ES-I3 (cell line): ENCODE measurements around the gene ADRA2A.

Experiments used
- H3K36me3 ChIP-seq: 2 replicates; pipeline ENCODE4 v1.6.1; 2013; ENCODE audit warnings: mild to moderate bottlenecking, low read length, control low read depth, moderate library complexity; ENCODE audit not compliant: insufficient read depth
- H3K4me1 ChIP-seq: 2 replicates; pipeline ENCODE4 v1.6.1; 2013; ENCODE audit warnings: mild to moderate bottlenecking, control low read depth, low read length; ENCODE audit not compliant: insufficient read depth
- H3K9ac ChIP-seq: 2 replicates; pipeline ENCODE4 v1.6.1; 2013; ENCODE audit warnings: low read depth, mild to moderate bottlenecking, low read length, moderate library complexity
- H3K9me3 ChIP-seq: 2 replicates; pipeline ENCODE4 v1.6.1; 2013; ENCODE audit warnings: mild to moderate bottlenecking, low read length, moderate library complexity; ENCODE audit not compliant: control insufficient read depth, insufficient read depth

The ADRA2A gene

DNA sequence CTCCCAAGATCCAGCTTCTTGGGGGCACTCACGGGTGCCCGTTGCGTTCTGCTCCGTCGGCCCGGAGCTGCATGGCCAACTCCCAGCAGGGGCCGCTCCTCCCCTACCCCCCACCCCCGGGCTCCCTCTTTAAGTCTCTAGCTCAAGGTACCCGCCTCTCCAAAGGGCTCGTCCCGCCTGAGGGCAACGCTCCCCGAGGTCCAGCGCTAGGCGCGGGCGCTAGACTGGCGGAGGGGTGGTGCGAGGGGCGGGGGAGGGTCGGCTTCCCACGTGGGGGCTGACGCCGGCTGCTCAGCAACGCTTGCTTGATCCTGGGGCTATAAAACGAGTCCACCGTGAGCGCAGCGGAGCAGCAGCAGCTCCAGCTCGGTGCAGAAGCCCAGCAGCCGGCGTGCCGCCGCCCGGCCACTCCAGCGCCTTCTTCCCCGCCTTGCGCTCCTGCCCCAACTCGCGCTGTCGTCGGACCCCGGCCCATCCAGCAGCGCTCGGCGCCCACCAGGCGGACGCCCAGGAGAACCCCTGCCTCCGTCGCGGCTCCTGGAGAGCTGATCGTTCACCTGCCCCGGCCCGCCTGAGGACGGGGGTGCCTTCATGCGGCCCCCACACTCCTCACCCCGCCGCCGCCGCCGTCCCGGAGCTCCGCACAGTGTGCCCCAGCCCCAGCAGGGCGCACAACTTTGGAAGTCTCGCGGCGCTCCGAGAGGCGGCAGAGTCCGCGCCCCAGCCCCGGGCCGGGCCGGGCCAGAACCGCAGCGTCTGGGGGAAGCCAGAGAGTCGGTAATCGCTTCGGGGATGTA is at the start of gene ADRA2A:
TSS of gene ADRA2A (plus strand) at position 348 of the 797 bp plus-strand sequence. CDS start 968 bp downstream, outside the sequence.
- no peaks in the 10 kb centered on the region for H3K4me1 ChIP-seq
- H3K9me3 ChIP-seq = no peaks in the 10 kb centered on the region
- H3K36me3 ChIP-seq = no peaks in the 10 kb centered on the region
- peak within 1 kb of the TSS; percentile 43 for H3K9ac ChIP-seq

DNA sequence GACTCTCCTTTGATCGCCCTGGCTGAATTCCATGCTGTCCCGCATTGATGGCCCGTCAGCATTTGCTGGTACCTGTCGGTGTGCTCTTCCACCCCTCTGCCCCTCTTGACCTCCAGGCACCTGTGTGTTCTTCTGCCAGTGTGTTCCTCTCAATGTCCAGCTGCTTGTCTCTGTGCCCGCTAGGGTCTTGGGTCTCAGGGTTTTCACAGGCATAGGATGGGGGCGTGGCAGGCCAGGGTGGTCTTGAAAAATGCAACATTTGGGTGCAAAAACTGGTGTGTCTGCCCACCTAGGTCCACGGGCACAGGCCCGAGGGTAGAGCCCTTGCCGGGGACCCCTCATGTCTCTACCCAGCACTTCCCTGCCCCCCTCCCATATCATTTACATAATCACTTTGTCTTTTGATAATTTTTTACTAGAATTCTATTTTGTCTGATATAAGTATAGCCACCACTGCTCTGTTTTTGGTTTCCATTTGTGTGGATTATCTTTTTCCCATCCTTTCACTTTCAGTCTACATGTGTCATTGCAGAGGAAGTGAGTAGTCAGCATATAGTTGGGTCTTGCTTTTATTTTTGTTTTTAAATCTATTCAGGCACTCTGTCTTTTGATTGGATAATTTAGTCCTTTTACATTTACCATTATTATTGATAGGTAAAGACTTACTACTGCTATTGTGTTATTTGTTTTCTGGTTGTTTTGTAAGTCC is 46.6 kb upstream of the ADRA2A start:
- H3K36me3 ChIP-seq = no peaks in the 10 kb centered on the region
- no peak overlapping the region for H3K9ac ChIP-seq
- no peaks in the 10 kb centered on the region for H3K4me1 ChIP-seq
- H3K9me3 ChIP-seq = no peaks in the 10 kb centered on the region

DNA sequence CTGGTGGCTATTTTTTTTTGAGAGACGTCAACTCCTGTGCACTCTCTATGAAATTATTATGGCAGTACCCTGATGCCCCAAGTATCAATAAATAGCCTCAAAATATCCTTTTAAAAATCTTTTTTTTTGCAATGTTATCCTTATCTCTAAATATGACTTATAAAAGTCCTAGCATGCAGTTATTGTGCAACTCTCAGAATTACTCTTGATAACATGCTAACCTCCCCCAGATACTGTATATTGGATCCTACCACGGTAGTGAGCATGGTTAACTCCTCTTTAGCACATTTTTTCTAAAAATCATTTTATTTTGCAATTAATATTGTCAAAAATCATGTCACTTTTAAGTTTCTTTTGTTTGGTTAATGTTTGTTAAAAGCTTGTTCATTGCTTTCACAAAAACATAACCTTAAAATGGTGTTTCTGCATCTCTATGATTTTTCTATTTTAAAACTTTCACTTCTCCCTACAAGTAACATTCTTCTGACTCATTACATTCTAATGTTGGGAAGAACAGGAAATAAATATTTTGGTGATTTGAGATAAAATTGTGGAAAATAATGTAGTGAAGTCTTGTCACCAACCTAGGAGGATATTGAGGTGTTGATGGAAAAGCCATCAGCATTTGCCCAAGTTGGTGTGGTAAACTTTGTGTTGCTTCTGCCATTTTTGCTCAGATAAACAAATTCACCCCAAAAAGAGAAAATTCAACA is 42.1 kb upstream of the ADRA2A start:
- H3K9ac ChIP-seq = no peak overlapping the region
- H3K9me3 ChIP-seq = 0 out of 2 replicates have a peak, but pooled peaks cover 3% of the 10 kb centered on the region
- H3K36me3 ChIP-seq = no peaks in the 10 kb centered on the region
- no peaks in the 10 kb centered on the region for H3K4me1 ChIP-seq

DNA sequence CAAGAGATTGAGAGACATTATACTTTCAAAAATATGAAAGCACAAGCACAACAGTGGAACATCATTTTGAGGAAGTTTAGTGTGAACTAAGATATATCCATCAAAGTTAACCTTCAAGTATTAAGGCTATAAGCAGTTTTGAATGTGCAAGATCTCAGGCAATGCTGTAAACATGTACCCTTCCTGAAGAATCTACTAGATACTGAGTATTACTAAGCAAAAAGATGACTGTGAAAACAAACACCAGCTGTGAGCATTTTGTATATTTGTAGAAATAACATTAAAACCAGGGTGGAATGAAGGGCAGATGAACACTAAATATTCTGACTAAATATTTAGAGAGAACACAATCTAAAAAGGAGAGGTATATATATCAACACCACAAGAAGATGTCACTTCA is 41.3 kb upstream of the ADRA2A start:
- Histone ChIP-seq H3K4me1 (no peaks in the 10 kb centered on the region), H3K9me3 (0 out of 2 replicates have a peak, but pooled peaks cover 5% of the 10 kb centered on the region), H3K36me3 (no peaks in the 10 kb centered on the region), H3K9ac (no peak overlapping the region)

DNA sequence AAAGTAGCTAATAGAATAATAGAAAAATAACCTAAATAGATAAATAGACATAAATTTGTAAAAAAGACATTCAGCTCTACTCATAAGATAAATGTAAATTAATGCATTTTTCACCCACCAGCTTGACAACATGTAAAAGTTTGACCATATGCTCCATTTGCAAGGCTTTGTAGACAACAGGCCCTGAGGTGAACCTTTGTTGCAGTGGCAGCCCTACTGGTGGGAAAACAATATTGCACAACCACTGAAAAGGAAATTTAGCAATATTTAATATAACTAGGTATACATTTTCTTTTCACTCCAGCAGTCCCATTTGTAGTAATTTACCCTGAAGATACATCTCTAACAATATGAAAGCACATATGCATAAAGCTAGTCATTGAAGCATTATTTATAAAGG is 39.0 kb upstream of the ADRA2A start:
- Histone ChIP-seq H3K36me3 (no peaks in the 10 kb centered on the region), H3K4me1 (no peaks in the 10 kb centered on the region), H3K9me3 (0 out of 2 replicates have a peak, but pooled peaks cover 5% of the 10 kb centered on the region), H3K9ac (no peak overlapping the region)

DNA sequence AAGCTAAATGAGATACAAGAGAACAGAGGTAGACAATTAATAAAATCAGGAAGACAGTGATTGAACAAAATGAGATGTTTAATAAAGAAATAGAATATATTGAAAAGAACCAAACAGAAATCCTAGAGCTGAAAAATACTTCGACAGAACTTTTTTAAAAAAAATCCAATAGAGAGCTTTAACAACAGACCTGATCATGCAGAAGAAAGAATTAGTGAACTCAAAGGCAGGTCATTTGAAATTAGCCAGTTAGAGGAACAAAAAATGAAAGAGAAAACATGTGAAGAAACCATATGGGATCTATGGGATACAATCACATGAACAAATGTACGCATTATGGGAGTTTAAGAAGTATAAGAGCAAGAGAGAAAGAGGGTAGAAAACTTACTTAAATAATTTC is 37.3 kb upstream of the ADRA2A start:
- no peaks in the 10 kb centered on the region for H3K4me1 ChIP-seq
- peaks cover 5% of the 10 kb centered on the region; the same call in 1 of the 2 replicates for H3K9me3 ChIP-seq
- no peaks in the 10 kb centered on the region for H3K36me3 ChIP-seq
- no peak overlapping the region for H3K9ac ChIP-seq

DNA sequence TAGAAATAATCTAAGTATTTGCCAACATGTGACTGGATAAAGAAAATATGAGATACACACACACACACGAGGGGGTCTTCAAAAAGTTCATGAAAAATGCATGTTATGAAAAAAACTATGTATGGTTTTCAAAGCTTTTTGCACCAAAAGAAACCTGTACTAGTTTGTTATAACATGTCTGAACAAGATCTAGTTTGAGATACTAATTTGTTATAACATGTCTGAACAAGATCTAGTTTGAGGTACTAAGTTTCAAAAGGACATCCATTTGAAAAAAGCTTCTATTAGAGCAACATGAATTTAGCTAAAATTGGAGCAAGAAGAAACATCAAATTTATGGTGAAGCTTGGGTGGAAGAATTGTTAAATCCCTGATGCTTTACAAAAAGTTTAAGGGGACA is 19.8 kb upstream of the ADRA2A start:
- Histone ChIP-seq H3K9me3 (no peaks in the 10 kb centered on the region; the same call in none of the 2 replicates), H3K9ac (no peak overlapping the region), H3K36me3 (no peaks in the 10 kb centered on the region), H3K4me1 (no peaks in the 10 kb centered on the region)

DNA sequence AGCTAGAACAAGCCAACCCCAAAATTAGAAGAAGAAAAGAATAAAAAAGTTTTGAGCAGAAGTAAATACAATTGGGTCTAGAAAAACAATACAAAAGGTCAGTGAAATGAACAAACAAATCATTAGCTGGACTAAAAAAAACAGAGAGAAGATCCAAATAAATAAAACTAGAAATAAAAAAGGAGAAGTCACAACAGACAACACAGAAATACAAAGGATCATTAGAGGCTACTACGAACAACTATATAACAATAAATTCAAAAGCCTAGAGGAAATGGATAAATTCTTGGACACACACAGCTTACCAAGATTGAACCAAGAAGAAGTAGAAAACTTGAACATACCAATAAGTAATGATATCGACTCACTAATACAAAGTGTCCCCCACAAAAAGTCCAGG is 13.4 kb upstream of the ADRA2A start:
- H3K4me1 ChIP-seq = no peaks in the 10 kb centered on the region
- no peaks in the 10 kb centered on the region for H3K36me3 ChIP-seq

DNA sequence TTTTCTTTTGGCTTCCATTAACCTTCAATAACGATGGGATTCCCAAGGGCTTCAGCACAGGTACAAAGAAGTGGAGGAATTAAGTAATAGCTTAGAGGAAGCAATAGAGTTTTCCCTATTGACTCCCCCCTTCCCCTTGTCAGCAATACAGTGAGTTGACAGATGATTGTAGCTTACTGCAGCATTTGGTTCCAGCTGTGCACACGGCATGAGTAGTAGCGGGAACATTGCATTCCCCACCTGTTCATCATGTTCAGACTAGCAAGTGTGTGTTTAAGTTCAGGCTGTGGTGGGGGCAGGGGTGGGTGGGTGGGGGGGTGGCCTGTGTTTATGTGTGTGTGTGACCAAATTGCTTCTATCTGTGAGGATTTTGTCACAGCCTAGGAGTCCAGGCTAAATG is 4.6 kb upstream of the ADRA2A start:
- H3K36me3 ChIP-seq = no peaks in the 10 kb centered on the region
- no peak overlapping the region for H3K9ac ChIP-seq

More for the DNA sequence above, 13.4 kb upstream of the ADRA2A start:
- Histone ChIP-seq H3K9ac (no peak overlapping the region), H3K9me3 (no peaks in the 10 kb centered on the region)

DNA sequence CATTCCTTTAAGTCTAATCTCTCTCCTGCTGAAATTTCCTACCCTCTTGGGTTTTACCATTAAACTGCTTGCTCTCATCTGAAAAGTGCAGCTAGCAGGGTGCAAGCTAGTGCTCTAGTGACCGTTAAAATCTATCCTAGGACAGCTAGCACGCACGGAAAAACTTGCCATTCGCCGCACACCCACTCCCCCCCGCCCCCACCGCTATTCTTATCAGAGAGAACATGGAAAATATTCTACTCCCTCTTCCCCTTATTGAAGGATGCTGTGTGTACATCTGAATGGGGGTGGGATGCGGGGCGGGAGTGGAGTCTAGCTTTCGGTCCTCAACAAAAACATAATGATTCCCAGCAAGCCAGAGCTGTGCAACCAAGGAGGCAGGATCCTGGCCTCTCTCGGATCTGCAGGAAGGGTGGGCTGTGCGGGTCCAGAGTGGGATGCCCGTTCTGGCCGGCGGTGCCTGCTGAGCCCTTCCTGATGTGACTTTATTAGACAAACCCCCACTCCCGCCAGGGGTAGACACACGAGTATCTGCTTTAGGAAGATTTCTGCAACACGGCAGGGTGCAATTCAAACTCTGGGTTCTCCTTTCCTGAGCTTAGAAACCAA is 1.1 kb upstream of the ADRA2A start:
- no peaks in the 10 kb centered on the region for H3K36me3 ChIP-seq
- H3K9me3 ChIP-seq = no peaks in the 10 kb centered on the region
- peak overlapping the region; percentile 22; the same call in 1 of the 2 replicates for H3K9ac ChIP-seq
- no peaks in the 10 kb centered on the region for H3K4me1 ChIP-seq

More for the DNA sequence above, 4.6 kb upstream of the ADRA2A start:
- Histone ChIP-seq H3K4me1 (no peaks in the 10 kb centered on the region), H3K9me3 (no peaks in the 10 kb centered on the region)

DNA sequence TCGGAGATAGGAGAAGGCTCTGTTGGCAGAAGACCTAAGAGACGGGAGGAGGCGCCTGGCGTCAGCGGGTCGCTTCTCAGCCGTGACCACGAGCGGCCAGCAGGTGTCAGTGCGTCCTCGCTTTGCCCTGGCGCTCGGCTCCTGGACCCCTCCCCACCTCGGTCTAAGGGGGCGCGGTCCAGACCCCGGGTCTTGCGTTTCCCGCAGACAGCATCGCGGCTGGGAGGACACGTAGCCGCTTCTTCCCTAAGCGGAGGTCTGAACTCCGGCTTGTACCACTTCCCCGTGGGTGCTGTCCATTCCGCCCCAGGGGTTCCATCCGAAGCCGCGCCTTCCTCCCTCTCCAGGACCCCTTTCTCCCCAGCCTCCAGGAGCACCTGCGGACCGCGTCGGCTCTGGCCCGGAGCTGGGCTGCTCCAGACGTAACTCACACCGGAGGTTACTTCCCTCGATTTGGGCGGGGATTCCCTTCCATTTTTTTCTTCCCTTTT is 593 bp upstream of the ADRA2A start:
- Histone ChIP-seq H3K9ac (peak overlapping the region; percentile 43; the same call in 1 of the 2 replicates), H3K4me1 (no peaks in the 10 kb centered on the region), H3K9me3 (no peaks in the 10 kb centered on the region), H3K36me3 (no peaks in the 10 kb centered on the region)

DNA sequence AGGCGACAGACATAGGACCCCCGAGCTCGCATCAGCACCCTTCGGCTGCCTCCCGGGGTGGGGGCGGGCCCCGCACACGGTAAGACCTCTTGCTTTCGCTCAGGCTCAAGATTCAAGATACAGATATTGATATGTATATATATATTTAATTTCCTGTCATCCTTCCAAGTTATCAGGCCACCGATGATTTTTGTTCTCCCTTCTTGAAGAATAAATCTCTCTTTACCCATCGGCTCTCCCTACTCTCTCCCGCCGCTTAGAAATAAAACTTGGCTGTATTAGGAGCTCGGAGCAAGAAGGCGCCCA is 603 bp downstream of the ADRA2A start:
- no peaks in the 10 kb centered on the region for H3K9me3 ChIP-seq
- H3K9ac ChIP-seq = peak overlapping the region; percentile 43
- no peaks in the 10 kb centered on the region for H3K36me3 ChIP-seq
- 0 out of 2 replicates have a peak, but pooled peaks cover 1% of the 10 kb centered on the region for H3K4me1 ChIP-seq

DNA sequence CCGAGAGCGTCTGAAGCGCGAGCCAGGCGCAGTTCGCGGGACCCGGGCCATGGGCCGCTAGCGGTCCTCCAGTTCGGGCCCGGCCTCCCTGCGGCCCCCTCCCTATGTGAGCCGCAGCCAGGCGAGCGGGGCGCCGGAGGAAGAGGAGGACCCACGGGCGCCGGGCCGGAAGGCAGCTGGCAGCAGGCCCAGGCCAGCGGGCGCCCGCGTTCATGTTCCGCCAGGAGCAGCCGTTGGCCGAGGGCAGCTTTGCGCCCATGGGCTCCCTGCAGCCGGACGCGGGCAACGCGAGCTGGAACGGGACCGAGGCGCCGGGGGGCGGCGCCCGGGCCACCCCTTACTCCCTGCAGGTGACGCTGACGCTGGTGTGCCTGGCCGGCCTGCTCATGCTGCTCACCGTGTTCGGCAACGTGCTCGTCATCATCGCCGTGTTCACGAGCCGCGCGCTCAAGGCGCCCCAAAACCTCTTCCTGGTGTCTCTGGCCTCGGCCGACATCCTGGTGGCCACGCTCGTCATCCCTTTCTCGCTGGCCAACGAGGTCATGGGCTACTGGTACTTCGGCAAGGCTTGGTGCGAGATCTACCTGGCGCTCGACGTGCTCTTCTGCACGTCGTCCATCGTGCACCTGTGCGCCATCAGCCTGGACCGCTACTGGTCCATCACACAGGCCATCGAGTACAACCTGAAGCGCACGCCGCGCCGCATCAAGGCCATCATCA is 1.1 kb downstream of the ADRA2A start:
- Histone ChIP-seq H3K9me3 (no peaks in the 10 kb centered on the region), H3K36me3 (no peaks in the 10 kb centered on the region), H3K4me1 (0 out of 2 replicates have a peak, but pooled peaks cover 4% of the 10 kb centered on the region), H3K9ac (peak overlapping the region; percentile 43; the same call in 1 of the 2 replicates)
